HEK293 (cell line): Measurements from ENCODE around the gene VANGL1.
A peak's percentile ranks its signal among the peaks of the same experiment; 100 is the strongest.

ENCODE experiments used
- CTCF ChIA-PET: fragments of 350-600 bp; formaldehyde crosslinking; extraction: SDS; loops from one replicate; lab custom pipeline; 2021; ENCODE audit warnings: antibody characterized with exemption; lab: Yijun Ruan, JAX
- POLR2A ChIA-PET: fragments of 300-600 bp; formaldehyde crosslinking; extraction: SDS; loops from one replicate; lab custom pipeline; 2020; ENCODE audit warnings: antibody characterized with exemption, inconsistent platforms; lab: Yijun Ruan, JAX
- H3K27ac ChIP-seq: fragments of 200-500 bp; sonication (Bioruptor generic); 2 replicates; pipeline ENCODE4 v1.5.1; 2014; ENCODE audit warnings: low read depth, low read length, control low read depth, inconsistent platforms; ENCODE audit errors: extremely low read depth
- H3K36me3 ChIP-seq, 2 experiments: fragments of 200-500 bp in 1 of 2; sonication (Bioruptor generic) in 1 of 2; 1 replicate in 1 of 2; 2 replicates in 1 of 2; pipeline ENCODE4 v1.5.1; 2014 to 2017; ENCODE audit warnings: inconsistent platforms in 2 of 2, low read length in 2 of 2; ENCODE audit not compliant: control insufficient read depth in 2 of 2, insufficient read depth in 1 of 2
- H3K4me1 ChIP-seq: fragments of 200-500 bp; sonication (Bioruptor generic); 2 replicates; pipeline ENCODE4 v1.5.1; 2014; ENCODE audit warnings: mild to moderate bottlenecking, low read length, inconsistent platforms; ENCODE audit not compliant: control insufficient read depth, insufficient read depth
- H3K4me3 ChIP-seq: 2 replicates; pipeline ENCODE4 v1.5.1; 2011; ENCODE audit warnings: low read depth, mild to moderate bottlenecking, control low read depth, low read length, moderate library complexity
- H3K9me3 ChIP-seq: fragments of 200-500 bp; sonication (Bioruptor generic); 2 replicates; pipeline ENCODE4 v1.5.1; 2014; ENCODE audit warnings: low read depth, low read length, inconsistent platforms; ENCODE audit not compliant: control insufficient read depth, insufficient read depth
- ELK4 ChIP-seq: IDR thresholded peaks from 2 replicates; pipeline ENCODE4 v1.6.1; 2011; ENCODE audit warnings: mild to moderate bottlenecking, low read depth, low read length, borderline replicate concordance
- GFI1B ChIP-seq: fragments of 450-650 bp; formaldehyde crosslinking; IDR thresholded peaks from 2 replicates; pipeline ENCODE4 v1.5.1; 2016; ENCODE audit warnings: missing biosample characterization, missing genetic modification characterization
- GLIS1 ChIP-seq: fragments of 450-650 bp; formaldehyde crosslinking; IDR thresholded peaks from 2 replicates; pipeline ENCODE4 v1.5.1; 2016; ENCODE audit warnings: missing biosample characterization, missing genetic modification characterization
- HIC1 ChIP-seq: fragments of 450-650 bp; formaldehyde crosslinking; IDR thresholded peaks from 2 replicates; pipeline ENCODE4 v1.5.1; 2016; ENCODE audit warnings: missing biosample characterization, missing genetic modification characterization
- KLF10 ChIP-seq: fragments of 450-650 bp; IDR thresholded peaks from 2 replicates; pipeline ENCODE4 v1.5.1; 2018; ENCODE audit warnings: missing biosample characterization, mild to moderate bottlenecking, missing genetic modification characterization
- KLF9 ChIP-seq: fragments of 450-650 bp; formaldehyde crosslinking; IDR thresholded peaks from 2 replicates; pipeline ENCODE4 v1.5.1; 2016; ENCODE audit warnings: missing biosample characterization, missing genetic modification characterization, low read depth
- PATZ1 ChIP-seq: fragments of 450-650 bp; formaldehyde crosslinking; IDR thresholded peaks from 2 replicates; pipeline ENCODE4 v1.5.1; 2016; ENCODE audit warnings: missing biosample characterization, missing genetic modification characterization
- PRDM6 ChIP-seq: fragments of 450-650 bp; formaldehyde crosslinking; IDR thresholded peaks from 2 replicates; pipeline ENCODE4 v1.5.1; 2017; ENCODE audit warnings: missing biosample characterization, missing genetic modification characterization
- REPIN1 ChIP-seq: fragments of 450-650 bp; formaldehyde crosslinking; IDR thresholded peaks from 2 replicates; pipeline ENCODE4 v1.5.1; 2017; ENCODE audit warnings: missing biosample characterization, missing genetic modification characterization, low read depth
- SALL2 ChIP-seq: fragments of 450-650 bp; formaldehyde crosslinking; IDR thresholded peaks from 2 replicates; pipeline ENCODE4 v1.5.0; 2017; ENCODE audit warnings: missing biosample characterization, mild to moderate bottlenecking, missing genetic modification characterization, borderline replicate concordance
- SETDB1 ChIP-seq: IDR thresholded peaks from one replicate; pipeline ENCODE4 v1.6.1; 2017; ENCODE audit warnings: mild to moderate bottlenecking, low read length, moderate library complexity, mixed read lengths; ENCODE audit not compliant: insufficient read length
- TSHZ1 ChIP-seq: fragments of 450-650 bp; formaldehyde crosslinking; IDR thresholded peaks from 2 replicates; pipeline ENCODE4 v1.5.1; 2016; ENCODE audit warnings: missing biosample characterization, missing genetic modification characterization, borderline replicate concordance
- ZBTB21 ChIP-seq: fragments of 450-650 bp; formaldehyde crosslinking; IDR thresholded peaks from 2 replicates; pipeline ENCODE4 v1.5.1; 2017; ENCODE audit warnings: missing biosample characterization, missing genetic modification characterization
- ZFP3 ChIP-seq: fragments of 450-650 bp; formaldehyde crosslinking; IDR thresholded peaks from 2 replicates; pipeline ENCODE4 v1.5.1; 2016; ENCODE audit warnings: low read depth, missing biosample characterization, missing genetic modification characterization
- ZFP37 ChIP-seq: fragments of 450-650 bp; formaldehyde crosslinking; IDR thresholded peaks from 2 replicates; pipeline ENCODE4 v1.5.1; 2016; ENCODE audit warnings: missing biosample characterization, missing genetic modification characterization
- ZNF175 ChIP-seq: fragments of 450-650 bp; formaldehyde crosslinking; IDR thresholded peaks from 2 replicates; pipeline ENCODE4 v1.5.1; 2016; ENCODE audit warnings: missing biosample characterization, missing genetic modification characterization
- ZNF202 ChIP-seq: fragments of 450-650 bp; formaldehyde crosslinking; IDR thresholded peaks from 2 replicates; pipeline ENCODE4 v1.5.1; 2016; ENCODE audit warnings: missing biosample characterization, missing genetic modification characterization, borderline replicate concordance
- ZNF214 ChIP-seq: fragments of 450-650 bp; formaldehyde crosslinking; IDR thresholded peaks from 2 replicates; pipeline ENCODE4 v1.5.1; 2017; ENCODE audit warnings: missing biosample characterization, mild to moderate bottlenecking, missing genetic modification characterization, borderline replicate concordance
- ZNF223 ChIP-seq: fragments of 450-650 bp; formaldehyde crosslinking; IDR thresholded peaks from 2 replicates; pipeline ENCODE4 v1.5.1; 2016; ENCODE audit warnings: missing biosample characterization, missing genetic modification characterization
- ZNF23 ChIP-seq: fragments of 450-650 bp; formaldehyde crosslinking; IDR thresholded peaks from 2 replicates; pipeline ENCODE4 v1.5.1; 2016; ENCODE audit warnings: missing biosample characterization, missing genetic modification characterization, borderline replicate concordance
- ZNF24 ChIP-seq: fragments of 450-650 bp; formaldehyde crosslinking; IDR thresholded peaks from 2 replicates; pipeline ENCODE4 v1.5.1; 2016; ENCODE audit warnings: missing biosample characterization, missing genetic modification characterization
- ZNF292 ChIP-seq: fragments of 450-650 bp; formaldehyde crosslinking; IDR thresholded peaks from 2 replicates; pipeline ENCODE4 v1.5.1; 2016; ENCODE audit warnings: low read depth, missing biosample characterization, missing genetic modification characterization, borderline replicate concordance
- ZNF521 ChIP-seq: fragments of 450-650 bp; formaldehyde crosslinking; IDR thresholded peaks from 2 replicates; pipeline ENCODE4 v1.5.1; 2017; ENCODE audit warnings: missing biosample characterization, mild to moderate bottlenecking, missing genetic modification characterization
- ZNF555 ChIP-seq: fragments of 450-650 bp; formaldehyde crosslinking; conservative IDR thresholded peaks from 2 replicates; pipeline ENCODE4 v1.5.1; 2017; ENCODE audit warnings: missing biosample characterization, mild to moderate bottlenecking, missing genetic modification characterization, inconsistent platforms
- ZNF558 ChIP-seq: fragments of 450-650 bp; formaldehyde crosslinking; IDR thresholded peaks from 2 replicates; pipeline ENCODE4 v1.5.1; 2016; ENCODE audit warnings: missing biosample characterization, missing genetic modification characterization
- ZNF580 ChIP-seq: fragments of 450-650 bp; formaldehyde crosslinking; IDR thresholded peaks from 2 replicates; pipeline ENCODE4 v1.5.1; 2016; ENCODE audit warnings: missing biosample characterization, missing genetic modification characterization
- ZNF785 ChIP-seq: fragments of 450-650 bp; formaldehyde crosslinking; IDR thresholded peaks from 2 replicates; pipeline ENCODE4 v1.5.1; 2016; ENCODE audit warnings: missing biosample characterization, missing genetic modification characterization

The VANGL1 gene

GRCh38 chr1:115595279-115596079 lies 46.3 kb upstream of the VANGL1 start:
- CTCF ChIA-PET = interaction anchor here (0.5 to 8.0 kb wide), 65 partner anchors 9 to 1854 kb away, joined by 3 to 104 read pairs (median 5); partner anchors contain the start of gene NGF
- Histone ChIP-seq H3K4me3 (no peak overlapping the region), H3K9me3 (no peaks in the 10 kb centered on the region), H3K4me1 (no peaks in the 10 kb centered on the region), H3K36me3 (no peaks in the 10 kb centered on the region), H3K27ac (no peak overlapping the region)
- POLR2A ChIA-PET = no interaction called here
- no peak for TF ChIP-seq ZNF555 (tag by site-specific recombination)
- TF ChIP-seq ZNF580 (tag by site-specific recombination) = no peak
- no peak for TF ChIP-seq KLF9 (tag by site-specific recombination)
- no peak for TF ChIP-seq ZNF558 (tag by site-specific recombination)
- TF ChIP-seq ELK4 = no peak
- no peak for TF ChIP-seq ZBTB21
- no peak for TF ChIP-seq HIC1
- TF ChIP-seq ZNF785 = no peak
- TF ChIP-seq SETDB1 = no peak
- TF ChIP-seq ZFP37 (tag by site-specific recombination) = no peak
- no peak for TF ChIP-seq ZFP3 (tag by site-specific recombination)
- no peak for TF ChIP-seq KLF10 (tag by site-specific recombination)
- TF ChIP-seq ZNF24 (tag by site-specific recombination) = no peak
- TF ChIP-seq ZNF202 (tag by site-specific recombination) = no peak
- TF ChIP-seq PRDM6 (tag by site-specific recombination) = no peak
- TF ChIP-seq ZNF223 (tag by site-specific recombination) = no peak
- TF ChIP-seq TSHZ1 = no peak
- TF ChIP-seq SALL2 (tag by site-specific recombination) = no peak
- TF ChIP-seq ZNF214 = no peak
- TF ChIP-seq PATZ1 (tag by site-specific recombination) = no peak
- no peak for TF ChIP-seq ZNF292 (tag by site-specific recombination)
- no peak for TF ChIP-seq ZNF521 (tag by site-specific recombination)
- TF ChIP-seq ZNF23 (tag by site-specific recombination) = no peak
- TF ChIP-seq REPIN1 (tag by site-specific recombination) = no peak
- peak; percentile 45 for TF ChIP-seq GLIS1 (tag by site-specific recombination)
- TF ChIP-seq GFI1B (tag by site-specific recombination) = no peak
- TF ChIP-seq ZNF175 (tag by site-specific recombination) = no peak
